Amniotic epithelial cell (primary cell): ENCODE measurements around the gene PFDN5.

ENCODE experiments used
- DNase-seq: peaks from one replicate; pipeline ENCODE4 v3.0.0-alpha.2; 2010; ENCODE audit warnings: low read depth

PFDN5 gene

DNA sequence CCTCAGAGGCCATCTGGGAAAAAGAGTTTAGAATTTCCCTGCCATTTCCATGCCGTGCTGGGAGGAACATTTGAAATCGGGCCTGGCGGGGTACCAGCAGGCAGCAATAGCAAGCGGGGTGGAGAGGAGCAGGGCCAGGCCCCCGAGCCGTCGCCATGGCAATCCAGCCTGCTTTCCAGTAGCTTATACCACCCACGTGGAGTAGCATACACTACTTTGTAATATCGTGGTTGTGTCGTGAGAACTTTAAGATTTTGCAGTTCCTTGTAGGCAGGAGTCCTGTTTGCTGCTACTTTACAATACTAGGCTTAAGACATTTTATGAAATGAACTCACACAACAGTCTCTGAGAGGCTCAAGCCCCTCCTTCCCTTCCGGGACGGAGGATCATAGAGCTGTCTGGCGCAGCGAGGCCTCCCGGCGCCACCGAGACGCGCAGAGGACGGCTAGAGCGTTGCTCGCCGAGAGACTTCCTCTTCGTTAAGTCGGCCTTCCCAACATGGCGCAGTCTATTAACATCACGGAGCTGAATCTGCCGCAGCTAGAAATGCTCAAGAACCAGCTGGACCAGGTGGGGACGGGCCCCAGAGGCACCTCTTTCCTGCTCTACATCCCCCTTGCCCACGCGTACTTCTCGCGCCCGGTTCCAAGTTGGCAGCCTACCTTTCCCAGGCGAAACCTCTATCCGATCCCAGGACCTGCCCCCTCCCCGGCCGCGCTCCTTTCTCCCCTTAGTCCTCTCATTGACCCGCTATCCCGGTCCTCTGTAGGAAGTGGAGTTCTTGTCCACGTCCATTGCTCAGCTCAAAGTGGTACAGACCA, at the start of gene PFDN5:
PFDN5 (plus strand) TSS at position 473 of the 821 bp plus-strand sequence; CDS start at position 499, 26 bp downstream.
- peak; percentile 92 for DNase-seq

DNA sequence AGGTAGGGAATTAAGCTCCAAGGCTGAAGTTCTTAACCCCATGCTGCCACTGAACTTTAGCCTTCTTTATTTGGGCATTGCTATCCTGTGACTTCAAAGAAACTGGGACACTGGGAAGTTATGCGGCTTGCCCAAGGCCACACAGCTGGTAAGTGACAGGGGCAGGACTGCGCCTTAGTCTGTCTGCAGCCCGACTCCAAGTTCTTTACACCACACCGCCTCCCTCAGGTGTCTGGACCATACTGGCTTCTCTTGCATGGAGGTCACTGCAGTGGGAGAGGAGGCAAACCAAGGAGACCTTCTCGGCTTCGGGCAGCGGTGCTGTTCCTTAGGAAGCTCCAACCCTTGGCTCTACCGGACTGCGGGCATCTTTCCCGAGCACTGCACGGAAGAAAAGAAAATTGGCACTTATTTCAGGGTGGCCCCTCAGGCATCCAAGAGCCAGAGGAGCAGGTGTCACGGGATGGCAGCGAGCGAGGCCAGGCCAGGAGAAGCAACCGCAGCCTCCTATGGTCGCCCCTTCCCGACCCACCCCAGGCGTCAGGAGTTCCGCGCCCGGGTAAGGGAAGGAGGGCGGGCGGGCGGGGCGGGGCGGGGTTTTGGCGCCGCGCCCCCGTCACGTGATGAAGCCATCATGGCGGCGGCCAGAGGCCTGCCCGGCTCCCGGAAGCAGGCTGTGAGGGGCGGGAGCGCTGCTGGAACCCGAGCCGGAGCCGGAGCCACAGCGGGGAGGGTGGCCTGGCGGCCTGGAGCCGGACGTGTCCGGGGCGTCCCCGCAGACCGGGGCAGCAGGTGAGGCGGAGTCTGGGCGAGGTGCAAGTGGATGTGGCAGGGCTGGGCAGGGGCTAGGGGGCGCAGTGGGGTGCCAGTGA, 43.6 kb upstream of the PFDN5 start:
- peak; percentile 51 for DNase-seq

DNA sequence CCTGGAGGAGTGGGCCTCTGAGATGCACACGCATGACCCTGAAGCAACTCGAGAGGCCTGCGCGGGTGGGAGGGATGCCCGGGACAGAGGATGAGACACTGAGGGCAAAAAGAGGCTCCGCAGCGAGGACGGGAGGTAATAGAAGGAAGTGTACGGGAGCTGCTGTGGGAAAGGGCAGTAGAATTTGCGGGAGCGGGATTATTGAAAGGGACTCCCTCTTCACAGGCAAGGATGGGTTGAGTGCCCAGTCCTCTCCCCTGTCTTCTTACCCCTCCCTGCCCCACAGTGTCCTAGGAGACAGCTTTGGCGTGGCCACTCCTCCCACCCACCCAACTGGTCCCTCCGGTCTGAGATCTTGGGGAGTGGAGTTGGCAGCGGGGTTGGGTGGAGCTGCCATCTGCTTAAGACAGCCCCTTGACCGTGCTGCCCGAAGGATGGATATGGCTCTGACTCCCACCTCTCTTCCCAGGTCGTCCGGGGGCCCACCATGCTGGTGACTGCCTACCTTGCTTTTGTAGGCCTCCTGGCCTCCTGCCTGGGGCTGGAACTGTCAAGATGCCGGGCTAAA, 42.9 kb upstream of the PFDN5 start:
- no peak for DNase-seq

DNA sequence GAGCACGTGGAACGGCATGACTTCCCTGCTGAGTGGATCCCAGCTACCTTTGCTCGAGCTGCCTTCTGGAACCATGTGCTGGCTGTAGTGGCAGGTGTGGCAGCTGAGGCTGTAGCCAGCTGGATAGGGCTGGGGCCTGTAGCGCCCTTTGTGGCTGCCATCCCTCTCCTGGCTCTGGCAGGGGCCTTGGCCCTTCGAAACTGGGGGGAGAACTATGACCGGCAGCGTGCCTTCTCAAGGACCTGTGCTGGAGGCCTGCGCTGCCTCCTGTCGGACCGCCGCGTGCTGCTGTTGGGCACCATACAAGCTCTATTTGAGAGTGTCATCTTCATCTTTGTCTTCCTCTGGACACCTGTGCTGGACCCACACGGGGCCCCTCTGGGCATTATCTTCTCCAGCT, 42.0 kb upstream of the PFDN5 start:
- DNase-seq = no peak

DNA sequence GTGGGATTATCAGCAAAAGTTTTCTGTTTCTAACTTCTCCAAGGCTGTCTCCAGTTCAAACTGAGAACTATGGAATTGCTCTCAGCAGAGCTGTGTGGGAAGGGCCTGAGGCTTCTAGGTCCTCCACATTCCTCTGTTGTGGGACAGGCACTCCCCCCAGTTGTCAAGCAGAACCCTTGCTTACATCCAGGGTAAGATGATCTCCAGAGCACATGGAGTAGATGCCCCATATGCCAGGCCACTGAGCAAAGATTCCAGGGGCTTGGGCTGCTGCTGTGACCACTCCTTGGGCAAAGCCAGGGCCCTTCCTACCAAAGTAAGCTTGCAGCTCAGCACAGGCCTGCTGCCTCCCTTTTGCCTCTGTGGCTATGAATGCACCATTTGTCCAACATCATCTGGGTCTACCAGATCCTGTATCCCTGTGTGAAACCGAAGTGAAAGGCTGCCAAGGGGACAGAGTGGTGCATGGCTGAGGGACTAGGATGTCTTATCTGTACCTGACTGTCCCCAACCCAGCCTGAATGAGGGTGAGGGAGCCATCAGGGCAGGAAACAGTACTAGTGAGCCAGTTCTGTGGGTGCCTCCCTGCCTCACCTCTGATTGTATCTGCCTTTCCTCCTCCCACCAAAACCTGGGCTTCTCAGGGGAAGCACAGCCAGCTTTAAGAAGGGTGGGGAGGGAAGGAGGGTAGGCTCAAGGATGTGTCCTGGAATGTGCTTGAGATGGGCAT, 40.4 kb upstream of the PFDN5 start:
- DNase-seq = no peak

DNA sequence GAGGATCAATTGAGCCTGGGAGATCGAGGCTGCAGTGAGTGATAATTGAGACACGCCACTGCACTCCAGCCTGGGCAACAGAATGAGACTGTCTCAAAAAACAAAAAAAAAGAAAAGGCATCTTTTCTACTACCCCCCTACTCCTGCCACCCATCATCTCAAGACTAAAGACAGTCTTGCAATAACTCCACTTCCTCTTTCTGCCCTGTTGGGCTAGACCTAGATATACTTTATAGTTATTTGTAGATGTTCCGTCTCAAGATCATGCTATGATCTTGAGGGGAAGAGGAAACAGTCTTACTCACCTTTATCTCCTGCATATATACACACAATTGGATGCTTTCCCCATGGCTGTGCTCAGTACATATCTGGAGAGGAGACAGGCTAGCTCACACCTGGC, 39.3 kb upstream of the PFDN5 start:
- DNase-seq = no peak

DNA sequence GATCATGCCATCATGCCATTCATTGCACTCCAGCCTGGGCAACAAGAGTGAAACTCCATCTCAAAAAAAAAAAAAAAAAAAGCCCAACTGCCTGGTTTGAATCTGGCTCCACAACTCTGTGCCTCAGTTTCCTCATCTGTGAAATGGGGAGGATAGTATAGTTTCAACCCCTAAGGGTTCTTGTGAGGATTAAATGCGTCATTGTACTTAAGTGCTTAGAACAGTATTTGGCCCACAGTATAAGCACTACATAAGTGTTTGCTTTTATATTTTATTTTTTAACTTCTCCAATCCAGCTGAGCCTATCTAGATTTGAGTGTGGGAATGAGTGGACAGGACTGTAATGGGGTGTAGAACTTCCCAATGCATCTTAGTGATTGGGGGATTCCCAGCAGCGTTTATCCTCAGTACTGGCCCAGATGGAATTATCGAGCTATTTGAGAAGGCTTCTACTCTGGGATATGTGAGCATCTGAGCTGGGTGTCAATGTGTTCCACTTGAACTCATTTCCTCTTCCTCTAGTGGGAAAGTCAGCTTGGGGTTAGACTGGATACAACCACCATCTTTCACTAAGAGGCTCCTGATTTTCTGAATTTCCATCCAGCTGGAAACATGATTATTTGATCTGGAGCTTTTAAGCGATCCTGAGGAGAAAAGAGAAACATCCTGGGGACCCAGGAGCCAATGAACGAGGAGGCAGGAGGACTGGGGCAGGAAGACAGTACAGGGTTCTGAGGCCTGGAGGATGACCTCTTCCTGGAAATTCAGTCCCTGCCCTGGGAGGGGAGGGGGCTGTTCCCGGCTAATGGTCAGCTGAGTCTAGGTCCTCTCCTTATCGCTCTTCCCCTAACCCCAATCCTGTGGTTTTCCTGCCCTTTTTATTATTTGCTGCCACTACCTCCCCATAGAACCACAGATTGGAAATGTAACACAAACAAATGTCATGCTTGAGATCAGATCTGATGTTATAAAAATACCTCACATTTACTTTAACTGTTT, 36.5 kb upstream of the PFDN5 start:
- no peak for DNase-seq

DNA sequence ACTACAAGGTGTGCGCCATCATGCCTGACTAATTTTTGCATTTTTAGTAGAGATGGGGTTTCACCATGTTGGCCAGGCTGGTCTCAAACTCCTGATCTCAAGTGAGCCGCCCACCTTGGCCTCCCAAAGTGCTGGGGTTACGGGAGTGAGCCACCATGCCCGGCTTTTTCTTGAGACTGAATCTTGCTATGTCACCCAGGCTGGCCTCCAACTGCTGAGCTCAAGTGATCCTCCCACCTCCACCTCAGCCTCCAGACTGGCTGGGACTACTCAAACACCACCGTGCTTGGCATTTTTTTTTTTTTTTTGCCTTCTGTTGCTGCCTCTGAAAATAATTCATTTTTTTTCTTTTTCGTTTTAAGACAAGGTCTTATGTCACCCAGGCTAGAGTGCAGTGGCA, 35.5 kb upstream of the PFDN5 start:
- no peak for DNase-seq

DNA sequence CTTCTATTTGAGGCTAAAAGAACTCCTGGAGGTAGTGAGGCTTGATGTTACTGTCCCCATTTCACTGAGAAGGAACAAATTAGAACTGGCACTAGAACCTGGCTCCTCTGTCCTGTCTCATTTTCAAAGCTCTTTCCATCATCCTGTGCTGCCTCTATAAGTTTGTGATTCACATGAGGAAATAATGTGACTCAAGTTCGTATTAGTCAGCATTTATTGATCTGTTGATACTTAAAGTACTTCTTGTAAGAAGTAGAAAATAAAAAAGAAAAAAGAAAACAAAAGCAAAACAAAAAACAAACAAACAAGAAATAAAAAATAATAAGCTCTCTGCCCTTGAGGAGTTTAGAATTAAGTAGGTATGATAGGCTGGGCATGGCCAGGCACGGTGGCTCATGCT, 29.6 kb upstream of the PFDN5 start:
- DNase-seq = no peak

DNA sequence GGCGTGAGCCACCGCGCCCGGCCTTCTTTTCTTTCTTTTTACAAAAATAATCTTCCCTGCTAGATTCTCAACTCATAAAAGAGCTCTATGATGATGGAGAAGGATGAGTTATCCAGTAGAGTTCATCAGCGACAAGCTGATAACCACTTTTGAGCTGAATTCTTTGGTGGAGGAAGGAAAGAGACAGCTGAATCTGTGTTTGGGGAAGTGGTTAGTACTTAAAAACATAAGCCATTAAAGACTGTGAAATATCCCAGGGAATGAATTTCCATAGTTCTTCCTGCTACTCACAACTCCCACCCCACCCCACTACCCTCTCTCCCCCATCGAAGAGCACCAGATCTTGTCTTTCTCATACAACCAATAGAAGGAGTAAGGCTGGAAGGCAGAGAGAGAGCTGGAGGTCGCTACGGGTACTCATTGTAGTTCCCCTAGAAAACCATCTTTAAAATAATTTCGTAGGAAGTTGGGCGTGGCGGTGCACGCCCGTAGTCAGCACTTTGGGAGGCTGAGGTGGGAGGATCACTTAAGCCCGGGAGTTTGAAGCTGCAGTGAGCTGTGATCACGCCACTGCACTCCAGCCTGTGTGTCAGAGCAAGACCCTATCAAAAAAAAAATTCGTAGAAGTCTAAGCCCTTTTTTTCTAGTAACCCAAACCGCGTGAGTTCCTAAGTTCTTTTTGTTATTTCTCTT, 27.9 kb upstream of the PFDN5 start:
- DNase-seq = no peak

DNA sequence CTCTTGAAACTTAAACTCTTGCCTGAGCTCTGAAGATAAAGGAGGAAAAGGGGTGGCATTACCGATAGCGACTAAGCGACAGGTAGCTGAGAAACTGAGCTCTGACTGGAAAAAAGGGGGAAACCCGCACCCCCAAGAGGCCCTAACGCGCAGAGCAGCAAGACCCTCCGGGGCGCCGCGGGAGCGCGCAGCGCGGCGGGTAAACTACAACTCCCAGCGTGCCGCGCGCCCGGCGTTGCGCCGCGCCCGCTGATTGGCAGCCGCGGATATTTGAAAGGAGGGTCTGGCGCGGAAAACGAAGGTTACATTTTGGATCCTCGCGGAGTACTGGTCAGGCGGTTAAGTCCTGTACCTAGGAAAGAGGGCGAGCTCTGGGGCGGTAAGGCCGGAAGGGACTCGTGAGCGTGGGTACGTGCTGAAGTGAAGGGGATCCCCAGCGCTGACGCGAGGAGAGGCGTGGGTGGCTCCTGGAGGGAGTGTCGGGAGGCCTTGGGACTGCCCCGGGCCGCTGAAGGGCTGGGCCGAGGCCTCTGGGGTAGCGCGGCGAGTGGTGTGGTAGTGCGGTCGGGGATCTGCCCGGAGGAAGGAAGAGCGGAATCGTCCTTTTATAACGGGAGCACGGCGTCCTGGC, 27.2 kb upstream of the PFDN5 start, which contains the start of gene ESPL1:
ESPL1 (plus strand) TSS at position 301 of the 631 bp plus-strand sequence. CDS start 468 bp downstream, outside the sequence.
- peak; percentile 65 for DNase-seq

DNA sequence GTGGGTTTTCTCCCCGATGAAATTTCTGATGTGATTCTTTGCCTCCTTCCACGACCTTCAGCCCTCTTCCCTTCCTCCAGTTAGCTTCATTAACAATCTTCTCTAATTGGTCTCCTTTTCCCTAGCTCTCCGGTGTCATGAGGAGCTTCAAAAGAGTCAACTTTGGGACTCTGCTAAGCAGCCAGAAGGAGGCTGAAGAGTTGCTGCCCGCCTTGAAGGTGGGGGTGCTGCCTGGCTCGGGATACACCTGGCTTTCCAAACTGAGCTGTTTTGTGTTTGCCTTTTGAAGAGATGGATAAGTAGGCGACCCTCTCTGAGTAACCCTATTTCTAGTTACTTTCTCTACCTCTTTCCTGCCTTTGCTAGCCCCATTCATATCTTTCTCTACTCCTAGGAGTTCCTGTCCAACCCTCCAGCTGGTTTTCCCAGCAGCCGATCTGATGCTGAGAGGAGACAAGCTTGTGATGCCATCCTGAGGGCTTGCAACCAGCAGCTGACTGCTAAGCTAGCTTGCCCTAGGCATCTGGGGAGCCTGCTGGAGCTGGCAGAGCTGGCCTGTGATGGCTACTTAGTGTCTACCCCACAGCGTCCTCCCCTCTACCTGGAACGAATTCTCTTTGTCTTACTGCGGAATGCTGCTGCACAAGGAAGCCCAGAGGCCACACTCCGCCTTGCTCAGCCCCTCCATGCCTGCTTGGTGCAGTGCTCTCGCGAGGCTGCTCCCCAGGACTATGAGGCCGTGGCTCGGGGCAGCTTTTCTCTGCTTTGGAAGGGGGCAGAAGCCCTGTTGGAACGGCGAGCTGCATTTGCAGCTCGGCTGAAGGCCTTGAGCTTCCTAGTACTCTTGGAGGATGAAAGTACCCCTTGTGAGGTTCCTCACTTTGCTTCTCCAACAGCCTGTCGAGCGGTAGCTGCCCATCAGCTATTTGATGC, 26.4 kb upstream of the PFDN5 start:
- DNase-seq = no peak

DNA sequence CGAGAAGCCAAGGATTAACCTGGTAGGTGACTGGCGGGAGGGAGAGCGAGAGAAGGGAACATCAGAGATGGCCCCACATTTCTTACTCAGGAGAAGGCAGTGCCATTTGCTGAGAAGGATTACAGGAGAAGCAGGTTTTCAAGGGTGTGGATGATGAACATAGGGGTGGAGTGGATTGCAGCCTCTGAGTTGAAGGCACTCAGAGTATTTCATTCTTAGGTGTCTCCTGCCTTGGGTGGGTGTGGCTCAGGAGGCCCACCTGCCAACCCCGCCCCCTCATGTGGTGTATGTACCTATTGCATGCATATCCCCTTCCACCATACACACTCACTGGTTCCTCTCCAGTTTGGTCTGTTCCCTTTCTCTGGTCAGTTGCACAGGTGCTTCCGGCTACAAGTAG, 20.9 kb upstream of the PFDN5 start:
- no peak for DNase-seq

DNA sequence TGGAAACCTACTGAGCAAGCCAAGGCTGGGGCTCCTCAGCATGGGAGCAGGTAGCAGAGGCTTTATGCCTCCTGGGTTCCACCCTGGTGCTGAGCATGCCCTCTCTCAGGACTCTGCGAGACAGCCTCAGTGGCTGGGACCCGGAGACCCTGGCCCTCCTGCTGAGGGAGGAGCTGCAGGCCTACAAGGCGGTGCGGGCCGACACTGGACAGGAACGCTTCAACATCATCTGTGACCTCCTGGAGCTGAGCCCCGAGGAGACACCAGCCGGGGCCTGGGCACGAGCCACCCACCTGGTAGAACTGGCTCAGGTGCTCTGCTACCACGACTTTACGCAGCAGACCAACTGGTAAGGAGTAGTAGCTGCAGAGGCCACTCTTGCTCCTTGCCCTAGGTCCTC, 18.8 kb upstream of the PFDN5 start:
- DNase-seq = no peak

DNA sequence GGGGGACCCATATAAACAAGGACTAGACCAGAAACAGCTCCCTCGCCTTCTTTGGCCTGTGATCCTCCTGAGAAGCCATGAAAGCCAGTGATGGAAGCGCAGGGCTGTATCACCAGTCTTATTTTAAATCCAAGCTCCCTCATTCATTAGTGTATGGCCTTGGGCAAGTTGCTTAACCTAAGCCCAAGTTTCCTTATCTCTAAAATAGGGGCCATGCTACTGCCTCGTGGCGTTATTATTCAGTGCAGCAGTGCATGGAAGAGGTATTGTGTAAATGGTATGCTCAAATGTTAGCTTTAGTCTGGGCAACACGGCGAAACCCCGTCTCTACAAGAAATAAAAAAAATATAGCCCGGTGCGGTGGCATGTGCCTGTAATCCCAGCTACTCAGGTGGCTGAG, 17.4 kb upstream of the PFDN5 start:
- DNase-seq = peak; percentile 58

DNA sequence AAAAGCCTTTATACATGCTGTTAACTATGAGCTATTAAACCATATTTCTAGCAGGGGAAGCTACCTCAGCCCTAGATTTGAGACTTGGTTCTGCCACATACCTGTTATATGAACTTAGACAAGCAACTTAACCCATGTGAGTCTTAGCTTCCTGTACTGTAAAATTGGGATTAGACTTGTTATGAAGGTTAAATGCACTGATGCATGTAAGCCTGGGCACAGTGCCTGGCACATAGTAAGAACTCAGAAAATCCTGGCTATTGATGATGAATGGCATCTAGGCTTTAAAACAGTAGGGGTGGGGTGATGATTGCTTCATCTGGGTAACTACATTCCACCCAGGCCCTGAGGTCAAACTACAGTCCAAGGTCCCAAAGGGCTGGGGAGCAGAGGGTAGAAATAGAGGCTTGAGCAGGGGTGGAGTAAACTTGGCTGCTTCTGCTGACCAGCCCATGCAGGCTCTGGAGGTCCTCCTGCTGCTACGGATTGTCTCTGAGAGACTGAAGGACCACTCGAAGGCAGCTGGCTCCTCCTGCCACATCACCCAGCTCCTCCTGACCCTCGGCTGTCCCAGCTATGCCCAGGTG, 16.0 kb upstream of the PFDN5 start:
- DNase-seq = no peak

DNA sequence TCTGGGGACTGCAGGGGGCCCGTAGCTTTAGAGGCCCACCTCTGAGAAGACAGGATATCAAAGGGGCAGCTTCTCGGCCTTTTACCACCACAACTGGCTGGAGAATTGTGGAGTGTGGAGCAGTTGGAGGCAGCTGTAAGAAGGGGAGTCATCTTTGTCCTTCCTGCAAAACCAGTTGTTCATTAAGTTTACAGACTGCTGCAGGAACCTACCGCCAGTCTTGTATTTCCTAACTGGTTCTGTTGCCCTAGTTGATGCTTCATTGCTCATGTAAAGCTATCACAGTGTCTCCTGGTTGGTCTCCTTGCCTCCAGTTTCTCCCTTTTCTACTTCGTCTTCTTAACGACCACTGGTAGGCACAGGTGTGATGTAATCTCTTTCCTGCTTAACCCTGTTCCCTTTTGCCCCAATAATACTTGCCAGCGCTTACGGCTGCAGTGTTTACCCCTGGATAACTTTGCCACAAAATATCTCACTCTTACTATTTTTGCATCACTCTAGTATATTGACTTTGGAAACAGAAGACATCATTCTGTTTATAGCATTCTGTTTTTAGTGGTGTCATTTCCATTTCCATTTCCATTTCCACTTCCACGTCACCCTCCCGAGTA, 15.3 kb upstream of the PFDN5 start:
- DNase-seq = no peak

DNA sequence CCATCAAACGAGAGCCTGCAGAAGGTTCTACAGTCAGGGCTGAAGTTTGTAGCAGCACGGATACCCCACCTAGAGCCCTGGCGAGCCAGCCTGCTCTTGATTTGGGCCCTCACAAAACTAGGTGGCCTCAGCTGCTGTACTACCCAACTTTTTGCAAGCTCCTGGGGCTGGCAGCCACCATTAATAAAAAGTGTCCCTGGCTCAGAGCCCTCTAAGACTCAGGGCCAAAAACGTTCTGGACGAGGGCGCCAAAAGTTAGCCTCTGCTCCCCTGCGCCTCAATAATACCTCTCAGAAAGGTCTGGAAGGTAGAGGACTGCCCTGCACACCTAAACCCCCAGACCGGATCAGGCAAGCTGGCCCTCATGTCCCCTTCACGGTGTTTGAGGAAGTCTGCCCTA, 8.9 kb upstream of the PFDN5 start:
- no peak for DNase-seq
